ENCODE results near the gene FNBP1.

GRCh38 chr9:129849901-129850300 is 193.1 kb downstream of the FNBP1 start:
- TF ChIP-seq, protein P1, sequence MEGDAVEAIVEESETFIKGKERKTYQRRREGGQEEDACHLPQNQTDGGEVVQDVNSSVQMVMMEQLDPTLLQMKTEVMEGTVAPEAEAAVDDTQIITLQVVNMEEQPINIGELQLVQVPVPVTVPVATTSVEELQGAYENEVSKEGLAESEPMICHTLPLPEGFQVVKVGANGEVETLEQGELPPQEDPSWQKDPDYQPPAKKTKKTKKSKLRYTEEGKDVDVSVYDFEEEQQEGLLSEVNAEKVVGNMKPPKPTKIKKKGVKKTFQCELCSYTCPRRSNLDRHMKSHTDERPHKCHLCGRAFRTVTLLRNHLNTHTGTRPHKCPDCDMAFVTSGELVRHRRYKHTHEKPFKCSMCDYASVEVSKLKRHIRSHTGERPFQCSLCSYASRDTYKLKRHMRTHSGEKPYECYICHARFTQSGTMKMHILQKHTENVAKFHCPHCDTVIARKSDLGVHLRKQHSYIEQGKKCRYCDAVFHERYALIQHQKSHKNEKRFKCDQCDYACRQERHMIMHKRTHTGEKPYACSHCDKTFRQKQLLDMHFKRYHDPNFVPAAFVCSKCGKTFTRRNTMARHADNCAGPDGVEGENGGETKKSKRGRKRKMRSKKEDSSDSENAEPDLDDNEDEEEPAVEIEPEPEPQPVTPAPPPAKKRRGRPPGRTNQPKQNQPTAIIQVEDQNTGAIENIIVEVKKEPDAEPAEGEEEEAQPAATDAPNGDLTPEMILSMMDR (conservative IDR thresholded peaks at IDR 0.05; ENCODE audit: low read depth, low read length) = no peak
- no peak for TF ChIP-seq EZH2phosphoT487 (IDR thresholded peaks at IDR 0.05; ENCODE audit: borderline replicate concordance, low read length)
